T-helper 22 cell (primary cell): ENCODE results near the gene TASP1.
A peak's percentile ranks its signal among the peaks of the same experiment; 100 is the strongest.
"Not testable (repeated sequence)": the region's sequence is repeated elsewhere in the genome, so short reads cannot be mapped to it uniquely, and the experiment has no call there.

Source experiments
- DNase-seq: peaks from one replicate; pipeline ENCODE4 v3.0.0-alpha.2; 2020; ENCODE audit warnings: low read depth

Gene TASP1

GRCh38 chr20:13638496-13639149 is at the start of gene TASP1:
TSS of gene TASP1 (minus strand) at chr20:13638932. CDS start at chr20:13630078, 8,854 bp downstream.
- DNase-seq, result peak; percentile 96

GRCh38 chr20:13687815-13688214 is 49.1 kb upstream of the TASP1 start:
- DNase-seq, result no peak

GRCh38 chr20:13685623-13686022 is 46.9 kb upstream of the TASP1 start:
- DNase-seq, result no peak

DNA sequence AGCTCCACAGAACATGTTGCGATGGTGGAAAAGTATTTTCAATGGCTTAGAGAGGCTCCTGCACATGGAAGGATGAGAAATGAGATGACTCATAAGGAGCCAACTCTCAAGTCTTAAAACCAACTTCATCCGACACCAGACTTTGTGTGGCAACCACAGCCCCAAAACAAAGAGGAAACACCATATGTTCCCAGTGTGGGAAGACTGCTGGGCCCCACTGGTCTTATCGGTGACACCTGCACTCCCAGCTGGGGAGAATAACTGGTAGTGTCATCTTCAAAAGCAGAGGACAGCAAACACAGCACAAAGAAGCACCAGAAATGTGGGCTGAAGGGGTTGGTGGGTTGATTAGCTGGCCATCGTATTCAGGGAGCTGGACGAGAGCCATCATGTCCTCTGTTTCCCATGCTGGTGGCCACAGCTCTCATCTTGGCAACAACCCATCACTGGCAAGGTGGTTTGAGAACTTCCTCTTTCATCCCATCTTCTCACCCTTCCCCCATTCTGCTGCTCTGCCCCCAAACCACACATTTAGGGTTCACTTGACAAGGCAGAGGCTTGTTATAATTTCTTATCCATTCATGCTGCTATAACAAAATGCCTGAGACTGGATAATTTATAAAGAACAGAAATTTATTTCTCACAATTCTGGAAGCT is 46.0 kb upstream of the TASP1 start:
- DNase-seq, result no peak

- no peak for DNase-seq
These were observed 45.1 kb upstream of the TASP1 start for GRCh38 chr20:13683833-13684232.

GRCh38 chr20:13681248-13682125 is 42.8 kb upstream of the TASP1 start:
- DNase-seq, result no peak

- no peak for DNase-seq
These were observed 40.2 kb upstream of the TASP1 start for GRCh38 chr20:13678944-13679343.

- DNase-seq, result no peak
These were observed 38.5 kb upstream of the TASP1 start for GRCh38 chr20:13677241-13677640.

- DNase-seq, result no peak
These were observed 38.0 kb upstream of the TASP1 start for GRCh38 chr20:13676682-13677081.

DNA sequence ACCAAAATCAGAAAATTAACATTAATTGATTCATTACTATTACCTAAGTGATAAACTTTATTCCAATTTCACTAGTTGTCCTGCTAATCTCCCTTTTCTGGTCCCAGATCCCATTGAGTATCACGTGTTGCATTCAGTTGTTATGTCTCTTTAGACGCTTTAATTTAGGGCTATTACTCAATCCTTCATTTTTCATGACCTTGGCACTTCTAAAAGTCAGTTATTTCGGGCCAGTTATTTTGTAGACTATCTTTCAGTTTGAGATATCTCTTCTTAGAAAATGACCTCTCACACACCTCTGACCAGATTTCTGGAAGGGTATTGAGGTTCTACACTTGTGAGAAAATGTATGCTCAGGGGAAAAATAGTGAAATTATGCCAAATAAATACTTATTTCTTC is 34.0 kb upstream of the TASP1 start:
- DNase-seq, result no peak

DNA sequence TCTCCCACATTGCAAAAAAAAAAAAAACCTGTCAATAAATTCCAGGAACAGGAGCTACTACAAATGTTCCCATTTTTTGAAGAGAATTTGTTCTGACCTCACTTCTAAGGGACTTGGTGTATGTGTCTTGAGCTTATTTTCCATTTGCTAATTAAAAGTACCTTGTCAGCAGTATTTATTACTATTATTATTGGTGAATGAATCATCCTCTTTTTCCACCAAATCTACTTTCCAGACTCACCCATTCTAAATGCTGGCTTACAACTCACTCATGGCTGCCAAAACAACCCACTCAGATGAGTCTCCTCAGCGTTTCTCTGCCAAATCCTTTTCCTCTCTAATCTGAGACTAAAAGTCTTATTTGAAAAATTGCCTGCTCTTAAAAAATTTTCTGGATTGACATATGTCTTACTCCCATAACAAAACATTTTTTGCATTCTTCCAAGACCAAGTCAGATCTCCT is 33.2 kb upstream of the TASP1 start:
- no peak for DNase-seq

DNA sequence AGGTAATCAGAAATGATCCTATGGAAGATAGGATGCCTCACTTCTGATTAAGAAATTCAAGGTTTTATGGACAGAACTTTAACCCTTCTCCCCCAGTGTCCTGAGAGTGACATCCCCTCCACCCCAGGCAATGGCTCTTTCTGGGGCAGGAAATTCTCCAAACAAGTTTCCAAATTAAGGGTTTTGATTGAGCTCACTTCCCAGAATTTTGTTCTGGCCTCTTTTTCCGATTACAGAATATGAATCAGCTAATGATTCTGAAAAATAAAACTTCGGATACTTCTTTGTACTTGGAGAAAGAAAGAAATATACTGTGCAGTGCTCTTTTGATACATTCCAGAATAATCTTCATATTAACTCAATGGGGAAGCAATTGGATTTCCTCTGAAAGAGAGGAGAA is 32.8 kb upstream of the TASP1 start:
- no peak for DNase-seq

GRCh38 chr20:13670160-13670559 is 31.4 kb upstream of the TASP1 start:
- DNase-seq, result no peak

- DNase-seq, result no peak
These were observed 27.1 kb upstream of the TASP1 start for GRCh38 chr20:13665709-13666395.

DNA sequence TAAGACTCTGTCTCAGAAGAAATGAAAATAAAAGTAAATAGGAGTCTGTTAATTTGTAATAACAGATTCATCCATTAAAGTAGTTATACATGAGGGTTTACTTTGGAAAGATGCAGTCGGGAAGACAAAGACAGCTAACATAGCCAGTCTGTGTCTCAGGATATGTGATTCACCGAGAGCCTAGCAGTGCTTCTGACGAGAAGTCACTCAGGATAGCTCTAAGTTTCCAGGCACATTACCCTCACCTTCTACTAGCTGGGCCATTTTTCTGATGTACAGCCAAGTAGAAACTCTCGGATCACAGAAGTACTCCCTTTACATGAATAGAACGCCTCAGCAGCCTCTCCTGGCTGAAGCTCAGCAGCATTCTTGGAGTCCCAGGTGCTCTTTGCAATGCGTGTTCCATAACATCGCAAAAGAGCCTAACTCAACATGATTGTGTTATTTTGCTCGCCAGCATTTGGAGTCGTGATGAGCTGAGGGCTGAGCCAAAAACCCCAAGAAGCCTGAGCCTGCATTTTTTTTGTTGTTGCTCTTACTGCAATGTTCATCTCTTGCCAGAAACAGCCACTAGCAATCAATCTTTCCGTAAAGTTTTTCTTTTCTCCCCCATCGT is 22.4 kb upstream of the TASP1 start:
- no peak for DNase-seq

DNA sequence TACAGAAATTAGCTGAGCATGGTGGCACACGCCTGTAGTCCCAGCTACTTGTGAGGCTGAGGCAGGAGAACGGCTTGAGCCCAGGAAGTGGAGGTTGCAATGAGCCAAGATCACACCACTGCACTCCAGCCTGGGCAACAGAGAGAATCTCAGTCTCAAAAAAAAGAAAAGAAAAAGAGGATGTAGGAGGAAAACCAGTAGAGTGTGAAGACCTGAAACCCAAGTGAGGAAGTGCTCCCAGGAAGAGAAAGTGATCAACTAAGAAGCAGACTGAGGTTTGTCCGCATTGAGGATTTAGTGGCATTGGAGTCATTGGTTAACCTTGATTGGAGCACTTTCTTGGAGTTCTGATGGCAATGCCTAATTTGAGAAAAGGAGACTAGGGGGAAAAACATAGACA is 20.6 kb upstream of the TASP1 start:
- DNase-seq, result no peak

- not testable (repeated sequence) for DNase-seq
These were observed 19.3 kb upstream of the TASP1 start for GRCh38 chr20:13658060-13658459.

DNA sequence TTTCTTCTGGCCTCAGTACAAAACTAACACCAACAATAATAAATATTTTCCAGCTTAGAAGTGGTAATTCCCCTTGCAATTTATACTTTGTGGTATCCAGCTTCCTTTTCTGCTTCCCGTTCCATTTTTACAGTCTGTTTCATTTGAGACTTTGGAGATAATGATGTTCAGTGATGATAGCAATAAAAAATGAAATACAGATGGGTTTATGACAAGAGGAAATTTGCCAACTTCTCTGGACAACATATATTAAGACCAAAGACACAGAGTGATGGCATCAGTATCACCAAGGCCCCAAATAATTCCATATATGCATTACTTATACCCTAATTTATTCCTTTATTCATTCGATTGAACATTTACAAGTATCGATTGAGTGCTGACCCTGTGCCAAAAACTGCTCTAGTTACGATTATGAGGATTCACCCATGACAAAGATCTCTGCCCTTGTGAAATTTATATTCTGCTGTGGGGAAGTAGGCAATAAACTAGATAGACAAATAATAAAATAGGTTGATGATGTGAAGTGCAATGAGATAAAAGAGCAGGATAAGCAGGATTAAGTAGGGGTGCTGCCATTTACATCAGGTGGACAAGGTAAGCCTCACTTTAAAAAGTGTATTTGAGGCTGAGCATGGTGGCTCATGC is 18.1 kb upstream of the TASP1 start:
- no peak for DNase-seq

DNA sequence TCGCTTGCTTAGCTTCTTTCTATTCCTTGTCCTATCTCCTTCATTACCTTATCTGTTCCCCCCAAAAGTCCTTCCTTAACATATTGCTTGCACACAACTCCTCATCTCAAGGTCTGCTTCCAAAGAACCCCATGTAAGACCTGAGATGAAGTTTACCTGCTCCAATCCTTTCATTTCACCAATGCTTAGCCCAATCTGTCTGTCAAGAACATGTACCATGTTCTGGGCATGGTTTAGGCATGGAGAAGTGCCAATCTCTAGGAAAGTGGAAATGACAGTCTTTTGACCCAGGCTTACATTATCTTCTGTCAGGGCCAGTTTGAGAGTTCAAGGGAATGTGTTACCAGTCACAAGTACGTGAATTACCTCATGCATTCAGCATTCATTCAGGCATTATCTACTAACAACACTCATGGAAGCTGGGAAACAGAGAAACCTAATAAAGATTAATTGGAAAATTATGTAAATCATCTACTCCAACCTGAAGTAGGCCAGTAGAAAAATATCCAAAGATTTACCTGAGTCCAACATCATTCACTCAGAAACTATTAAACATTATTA is 15.8 kb upstream of the TASP1 start:
- DNase-seq, result no peak

DNA sequence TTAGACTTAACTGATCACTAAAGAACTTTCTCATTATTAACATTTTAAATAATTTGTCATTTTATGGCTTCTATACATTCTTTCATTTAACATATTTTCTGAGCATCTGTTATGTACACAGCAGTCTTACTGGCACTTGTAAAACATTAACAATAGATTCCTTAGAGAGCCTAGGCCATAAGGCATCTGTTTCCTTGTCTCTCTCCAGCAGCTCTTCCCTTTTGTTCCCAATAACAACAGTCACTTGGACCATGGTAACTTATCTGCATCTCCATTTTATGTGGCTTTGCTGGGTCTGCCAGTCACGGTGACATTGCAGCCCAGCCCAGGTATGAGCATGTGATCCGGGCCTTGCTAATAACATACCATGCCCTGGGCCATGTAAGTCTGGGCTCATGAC is 11.7 kb upstream of the TASP1 start:
- DNase-seq, result no peak
